A673 (cell line): ENCODE results near the gene SHCBP1. TPM values are rescaled to one million over a fixed set of nuclear protein-coding genes. Genes with fewer than 3 reads are reported as not detected.

Experiments used
- Bru-seq: library from RNA; stranded (reverse); fragments of 400-500 nt; gene quantifications from one replicate; lab custom pipeline; 2021; lab: Mats Ljungman, UMichigan
- BruChase-seq, 2 experiments: library from RNA; stranded (reverse); fragments of 400-500 nt; gene quantifications; one replicate each; lab custom pipeline; 2021; lab: Mats Ljungman, UMichigan
- BruUV-seq: library from RNA; stranded (reverse); fragments of 400-500 nt; replicated peaks from 2 replicates; lab custom pipeline; 2021; lab: Mats Ljungman, UMichigan
- CTCF ChIA-PET: fragments of 300-600 bp; sonication (Branson Sonifier 250); formaldehyde crosslinking; loops from one replicate; lab custom pipeline; 2022; ENCODE audit warnings: antibody characterized with exemption; lab: Charles Lee
- POLR2A ChIA-PET: fragments of 300-600 bp; sonication (Branson Sonifier 250); formaldehyde crosslinking; loops from one replicate; lab custom pipeline; 2022; ENCODE audit warnings: antibody characterized with exemption; ENCODE audit not compliant: low non-redundant PET; lab: Charles Lee
- DNase-seq: peaks from one replicate; pipeline ENCODE4 v3.0.0-alpha.2; 2015; ENCODE audit warnings: low spot score
- H3K27ac ChIP-seq: fragments of 200-600 bp; sonication (generic); 2 replicates; pipeline ENCODE4 v1.5.1; 2016; ENCODE audit warnings: mixed run types, low read depth, mild to moderate bottlenecking, mixed read lengths, antibody characterized with exemption, low read length; ENCODE audit not compliant: poor library complexity, severe bottlenecking
- H3K27me3 ChIP-seq: fragments of 200-600 bp; sonication (generic); replicated peaks from 2 replicates; pipeline ENCODE4 v1.6.1; 2017; ENCODE audit warnings: mixed run types, low read depth, mild to moderate bottlenecking, mixed read lengths, antibody characterized with exemption, low read length; ENCODE audit not compliant: insufficient read depth, poor library complexity
- H3K36me3 ChIP-seq: fragments of 200-600 bp; sonication (generic); 2 replicates; pipeline ENCODE4 v1.6.1; 2016; ENCODE audit warnings: mixed run types, mild to moderate bottlenecking, mixed read lengths, antibody characterized with exemption, low read length; ENCODE audit not compliant: insufficient read depth, poor library complexity, severe bottlenecking
- H3K4me1 ChIP-seq: fragments of 200-600 bp; sonication (generic); 2 replicates; pipeline ENCODE4 v1.6.1; 2017; ENCODE audit warnings: mixed run types, mild to moderate bottlenecking, mixed read lengths, antibody characterized with exemption, low read length; ENCODE audit not compliant: insufficient read depth, poor library complexity, severe bottlenecking
- H3K4me3 ChIP-seq: fragments of 200-600 bp; sonication (generic); 2 replicates; pipeline ENCODE4 v1.5.1; 2016; ENCODE audit warnings: low read depth, mixed run types, mild to moderate bottlenecking, mixed read lengths, low read length; ENCODE audit not compliant: poor library complexity, severe bottlenecking
- H3K9me3 ChIP-seq: fragments of 200-600 bp; sonication (generic); 2 replicates; pipeline ENCODE4 v1.6.1; 2016; ENCODE audit warnings: mixed run types, low read depth, mild to moderate bottlenecking, mixed read lengths, antibody characterized with exemption, low read length; ENCODE audit not compliant: poor library complexity, severe bottlenecking
- CTCF ChIP-seq: fragments of 300-800, 200-600 bp; sonication (generic); conservative IDR thresholded peaks from 2 replicates; pipeline ENCODE4 v1.5.1; 2017; ENCODE audit warnings: low read depth, mild to moderate bottlenecking, antibody characterized with exemption, low read length, moderate library complexity, mixed read lengths
- EZH2 ChIP-seq: fragments of 200-600 bp; sonication (generic); IDR thresholded peaks from 2 replicates; pipeline ENCODE4 v1.6.1; 2017; ENCODE audit warnings: borderline replicate concordance, low read depth, mild to moderate bottlenecking, mixed read lengths, antibody characterized with exemption, low read length; ENCODE audit not compliant: poor library complexity, severe bottlenecking
- intact Hi-C: fragments of 100-400 bp; cut with micrococcal nuclease; formaldehyde crosslinking; loops from one replicate; pipeline ENCODE4 v1.10.0; 2022; ENCODE audit not compliant: unreplicated experiment
- long read RNA-seq: library from polyadenylated mRNA; stranded (forward); transcript quantifications from one replicate; pipeline ENCODE4 v2.0.0, GENCODE V29; 2022
- total RNA-seq: library from RNA; stranded (reverse); gene quantifications from 2 replicates; pipeline ENCODE4 v1.2.3, GENCODE V29; 2021

The SHCBP1 gene
- total RNA-seq (43.4 and 46.5 TPM in 2 replicates), Bru-seq, nascent RNA (percentile 90 among the genes with signal in this experiment), BruChase-seq, experiment 1, labeled RNA remaining after a 2-hour chase (percentile 86 among the genes with signal in this experiment), BruChase-seq, experiment 2, labeled RNA remaining after a 6-hour chase (percentile 82 among the genes with signal in this experiment)
- long read RNA-seq, transcript SHCBP1-201 (13 exons, 3,461 nt), result major isoform, 112 of 132 reads
- long read RNA-seq, partial matches to known transcripts, result 1 of 132 reads
- long read RNA-seq, other reads (novel, unspliced or antisense), result 14 of 132 reads

- ChIA-PET POLR2A (no interaction called here), CTCF (no interaction called here)
- Histone ChIP-seq H3K4me1 (no peaks in the 10 kb centered on the region), H3K27me3 (no peaks in the 10 kb centered on the region), H3K4me3 (peak within 1 kb of the TSS; percentile 69), H3K9me3 (no peaks in the 10 kb centered on the region), H3K27ac (peak within 1 kb of the TSS; percentile 70), H3K36me3 (peaks cover 20% of the 10 kb centered on the region)
- TF ChIP-seq CTCF (no peak), EZH2 (no peak)
- BruUV-seq, result no TSS peak
- intact Hi-C loops, result no loop called here
- DNase-seq, result peak; percentile 94
Measured at GRCh38 chr16:46621006-46621933, at the start of gene SHCBP1. Gene SHCBP1, minus strand, starts transcription at chr16:46621379. Its CDS starts 20 bp downstream, at chr16:46621359.

GRCh38 chr16:46662123-46662522 is 40.9 kb upstream of the SHCBP1 start:
- TF ChIP-seq CTCF, result no peak
- ChIA-PET CTCF (no interaction called here), POLR2A (no interaction called here)
- Histone ChIP-seq H3K27ac (no peak overlapping the region), H3K4me1 (no peaks in the 10 kb centered on the region), H3K27me3 (no peaks in the 10 kb centered on the region), H3K4me3 (no peak overlapping the region), H3K36me3 (peaks cover 41% of the 10 kb centered on the region), H3K9me3 (no peaks in the 10 kb centered on the region)
- DNase-seq, result no peak
- intact Hi-C loops, result no loop called here
- no TSS peak for BruUV-seq

GRCh38 chr16:46658925-46659324 is 37.7 kb upstream of the SHCBP1 start:
- no TSS peak for BruUV-seq
- no peak for DNase-seq
- intact Hi-C loops, result no loop called here
- Histone ChIP-seq H3K4me1 (no peaks in the 10 kb centered on the region), H3K27me3 (no peaks in the 10 kb centered on the region), H3K9me3 (no peaks in the 10 kb centered on the region), H3K4me3 (no peak overlapping the region), H3K27ac (no peak overlapping the region), H3K36me3 (peaks cover 29% of the 10 kb centered on the region)
- ChIA-PET POLR2A (no interaction called here), CTCF (no interaction called here)
- TF ChIP-seq CTCF, result no peak
- TF ChIP-seq EZH2, result no peak
